Activated CD4-positive, alpha-beta T cell treated with anti-CD3 and anti-CD28 coated beads, Interleukin-2, amount 10 ng/mL, durations not matched to agents 7 days and 5 days (primary cell): Measurements from ENCODE around the gene IRX4. TPM values are rescaled to one million over a fixed set of nuclear protein-coding genes. Genes with fewer than 3 reads are reported as not detected.

Experiments
- CTCF ChIA-PET: fragments of 350-600 bp; sonication (Branson Sonifier 250); formaldehyde crosslinking; loops from one replicate; lab custom pipeline; 2021; ENCODE audit warnings: antibody characterized with exemption; lab: Charles Lee
- POLR2A ChIA-PET: fragments of 350-600 bp; sonication (Branson Sonifier 250); formaldehyde crosslinking; loops from one replicate; lab custom pipeline; 2021; ENCODE audit warnings: antibody characterized with exemption; lab: Charles Lee
- DNase-seq: peaks from one replicate; pipeline ENCODE4 v3.0.0-alpha.2; 2020
- H3K27ac Mint-ChIP-seq: one replicate; pipeline ENCODE4 v1.8.0; 2021; ENCODE audit warnings: mild to moderate bottlenecking, moderate library complexity, mixed read lengths
- H3K27me3 Mint-ChIP-seq: one replicate; pipeline ENCODE4 v1.8.0; 2021; ENCODE audit warnings: mixed read lengths
- H3K36me3 Mint-ChIP-seq: one replicate; pipeline ENCODE4 v1.8.0; 2021; ENCODE audit warnings: low read depth, mixed read lengths
- H3K4me1 Mint-ChIP-seq: one replicate; pipeline ENCODE4 v1.8.0; 2021; ENCODE audit warnings: mixed read lengths
- H3K4me3 Mint-ChIP-seq: one replicate; pipeline ENCODE4 v1.8.0; 2021; ENCODE audit warnings: mild to moderate bottlenecking, moderate library complexity, mixed read lengths
- H3K9me3 Mint-ChIP-seq: one replicate; pipeline ENCODE4 v1.8.0; 2021; ENCODE audit warnings: mixed read lengths
- total RNA-seq, 2 experiments: library from RNA; stranded (reverse); gene quantifications; one replicate each; pipeline ENCODE4 v1.2.3, GENCODE V29; 2021

The IRX4 gene
- not detected for total RNA-seq

GRCh38 chr5:1882337-1883119 lies at the start of gene IRX4:
IRX4 (minus strand) TSS chr5:1882925; CDS start chr5:1882647, 278 bp downstream.
- Mint-ChIP-seq H3K4me1 (peaks cover 4% of the 10 kb centered on the region), H3K36me3 (no peaks in the 10 kb centered on the region), H3K9me3 (no peaks in the 10 kb centered on the region), H3K4me3 (no peak within 1 kb of the TSS), H3K27ac (no peak within 1 kb of the TSS), H3K27me3 (peaks cover 51% of the 10 kb centered on the region)
- ChIA-PET POLR2A (no interaction called here), CTCF (no interaction called here)
- no peak for DNase-seq

DNA sequence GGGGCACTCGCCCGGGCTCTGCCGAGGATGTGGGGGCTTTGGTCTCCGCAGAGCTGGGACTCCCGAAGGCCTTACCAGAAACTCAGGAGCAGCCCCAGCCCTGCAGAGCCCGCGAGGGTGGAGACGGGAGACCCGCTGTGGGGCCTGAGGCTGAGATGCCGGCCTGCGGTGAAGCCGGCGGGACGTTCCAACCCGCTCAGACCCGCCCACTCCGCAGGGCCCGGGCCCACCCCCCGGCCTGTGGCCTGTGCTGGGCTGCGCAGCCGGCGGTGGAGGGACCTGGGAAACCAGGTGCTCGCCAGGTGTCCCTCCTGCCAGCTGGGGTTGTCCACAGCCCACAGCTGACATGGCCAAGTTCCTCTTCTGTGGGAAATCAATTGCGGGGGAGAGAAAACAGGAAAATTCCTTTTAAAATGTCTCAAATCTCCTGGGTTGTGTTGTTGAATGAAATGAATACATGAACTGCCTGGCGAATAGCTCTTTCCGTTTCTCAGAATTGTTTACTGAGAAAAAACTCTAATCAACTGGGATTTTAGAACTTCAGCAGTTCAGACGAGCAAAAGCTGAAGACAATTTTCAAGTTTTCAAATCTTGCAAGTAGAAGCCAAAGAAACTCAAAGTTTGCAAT lies 49.0 kb upstream of the IRX4 start:
- no peak for DNase-seq
- peaks cover 24% of the 10 kb centered on the region for H3K27me3 Mint-ChIP-seq
- POLR2A ChIA-PET, result no interaction called here
- no peaks in the 10 kb centered on the region for H3K9me3 Mint-ChIP-seq
- no peak overlapping the region for H3K27ac Mint-ChIP-seq
- CTCF ChIA-PET, result no interaction called here
- no peaks in the 10 kb centered on the region for H3K4me1 Mint-ChIP-seq
- no peak overlapping the region for H3K4me3 Mint-ChIP-seq
- H3K36me3 Mint-ChIP-seq, result no peaks in the 10 kb centered on the region

- no peak for DNase-seq
- no peaks in the 10 kb centered on the region for H3K4me1 Mint-ChIP-seq
- H3K4me3 Mint-ChIP-seq, result no peak overlapping the region
- no peaks in the 10 kb centered on the region for H3K36me3 Mint-ChIP-seq
- H3K27ac Mint-ChIP-seq, result no peak overlapping the region
- POLR2A ChIA-PET, result no interaction called here
- no peaks in the 10 kb centered on the region for H3K9me3 Mint-ChIP-seq
- CTCF ChIA-PET, result no interaction called here
- peaks cover 20% of the 10 kb centered on the region for H3K27me3 Mint-ChIP-seq
Observed at GRCh38 chr5:1930880-1931603, 48.3 kb upstream of the IRX4 start.

DNA sequence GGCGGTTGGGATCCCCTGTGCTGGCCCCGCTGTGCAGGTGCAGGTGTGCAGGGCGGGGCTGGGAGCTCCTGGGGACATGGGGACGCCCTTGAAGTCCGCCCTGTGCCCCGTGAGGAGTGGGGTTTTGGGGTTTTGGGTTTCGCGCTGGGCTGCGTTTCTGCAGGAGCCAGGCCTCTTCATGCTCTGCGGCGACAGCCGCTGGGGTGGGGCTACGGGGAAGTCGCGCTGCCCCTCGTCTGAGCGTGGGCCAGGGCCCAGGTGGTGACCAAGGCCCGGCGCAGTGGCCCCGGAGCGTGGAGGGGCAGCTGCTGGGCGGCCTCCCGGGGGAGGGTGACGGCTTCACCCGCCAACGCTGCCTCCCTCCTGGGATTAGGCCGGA lies 47.8 kb upstream of the IRX4 start:
- Mint-ChIP-seq H3K36me3 (no peaks in the 10 kb centered on the region), H3K27ac (no peak overlapping the region), H3K9me3 (no peaks in the 10 kb centered on the region), H3K4me3 (no peak overlapping the region), H3K27me3 (peaks cover 20% of the 10 kb centered on the region), H3K4me1 (no peaks in the 10 kb centered on the region)
- ChIA-PET POLR2A (no interaction called here), CTCF (no interaction called here)
- DNase-seq, result no peak

DNA sequence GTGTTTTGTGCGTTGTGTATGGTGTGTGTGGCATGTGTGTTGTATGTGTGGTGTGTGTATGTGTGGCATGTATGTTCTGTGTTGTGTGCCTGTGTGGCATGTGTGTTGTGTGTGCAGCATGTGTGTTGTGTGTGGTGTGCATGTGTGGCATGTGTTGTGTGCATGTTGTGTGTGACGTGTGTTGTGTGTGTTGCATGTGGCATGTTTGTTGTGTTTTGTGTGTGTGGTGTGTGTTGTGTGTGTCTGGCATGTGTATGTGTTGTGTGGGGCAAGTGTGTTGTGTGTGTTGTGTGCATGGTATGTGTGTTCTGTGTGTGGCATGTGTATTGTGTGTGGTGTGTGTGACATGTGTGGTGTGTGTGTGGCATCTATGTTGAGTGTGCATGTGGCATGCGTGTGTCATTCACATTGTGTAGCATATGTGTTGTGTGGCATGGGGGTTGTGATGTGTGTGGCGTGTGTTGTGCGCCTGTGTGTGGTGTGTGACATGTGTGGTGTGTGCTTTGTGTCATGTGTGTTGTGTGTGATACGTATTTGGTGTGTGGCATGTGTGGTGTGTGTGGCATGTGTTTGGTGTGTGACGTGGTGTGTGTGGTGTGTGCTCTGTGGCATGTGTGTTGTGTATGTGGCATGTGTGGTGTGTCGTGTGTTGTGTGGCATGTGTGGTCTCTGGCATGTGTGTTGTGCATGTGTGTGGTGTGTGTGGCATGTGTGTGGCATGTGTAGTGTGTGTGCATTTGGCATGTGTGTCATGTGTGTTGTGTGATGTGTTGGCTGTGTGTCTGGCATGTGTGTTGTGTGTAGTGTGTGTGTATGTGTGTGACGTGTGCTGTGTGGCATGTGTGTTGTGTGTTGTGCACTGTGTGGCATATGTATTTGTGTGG lies 46.6 kb upstream of the IRX4 start:
- POLR2A ChIA-PET, result no interaction called here
- no peaks in the 10 kb centered on the region for H3K4me1 Mint-ChIP-seq
- no peaks in the 10 kb centered on the region for H3K9me3 Mint-ChIP-seq
- CTCF ChIA-PET, result no interaction called here
- H3K27ac Mint-ChIP-seq, result no peak overlapping the region
- no peak for DNase-seq
- no peak overlapping the region for H3K4me3 Mint-ChIP-seq
- peaks cover 20% of the 10 kb centered on the region for H3K27me3 Mint-ChIP-seq
- H3K36me3 Mint-ChIP-seq, result no peaks in the 10 kb centered on the region

GRCh38 chr5:1926471-1927341 lies 44.0 kb upstream of the IRX4 start:
- Mint-ChIP-seq H3K27ac (no peak overlapping the region), H3K9me3 (no peaks in the 10 kb centered on the region), H3K4me1 (no peaks in the 10 kb centered on the region), H3K4me3 (no peak overlapping the region), H3K27me3 (peaks cover 3% of the 10 kb centered on the region), H3K36me3 (no peaks in the 10 kb centered on the region)
- CTCF ChIA-PET, result no interaction called here
- POLR2A ChIA-PET, result no interaction called here
- DNase-seq, result no peak

- ChIA-PET CTCF (no interaction called here), POLR2A (no interaction called here)
- Mint-ChIP-seq H3K36me3 (no peaks in the 10 kb centered on the region), H3K4me1 (no peaks in the 10 kb centered on the region), H3K27me3 (no peaks in the 10 kb centered on the region), H3K4me3 (no peak overlapping the region), H3K9me3 (no peaks in the 10 kb centered on the region), H3K27ac (no peak overlapping the region)
- no peak for DNase-seq
Observed at GRCh38 chr5:1926071-1926440, 43.3 kb upstream of the IRX4 start.

GRCh38 chr5:1925111-1926070 lies 42.7 kb upstream of the IRX4 start:
- Mint-ChIP-seq H3K36me3 (no peaks in the 10 kb centered on the region), H3K4me3 (no peak overlapping the region), H3K27ac (no peak overlapping the region), H3K4me1 (no peaks in the 10 kb centered on the region), H3K9me3 (no peaks in the 10 kb centered on the region), H3K27me3 (no peaks in the 10 kb centered on the region)
- ChIA-PET CTCF (no interaction called here), POLR2A (no interaction called here)
- no peak for DNase-seq

DNA sequence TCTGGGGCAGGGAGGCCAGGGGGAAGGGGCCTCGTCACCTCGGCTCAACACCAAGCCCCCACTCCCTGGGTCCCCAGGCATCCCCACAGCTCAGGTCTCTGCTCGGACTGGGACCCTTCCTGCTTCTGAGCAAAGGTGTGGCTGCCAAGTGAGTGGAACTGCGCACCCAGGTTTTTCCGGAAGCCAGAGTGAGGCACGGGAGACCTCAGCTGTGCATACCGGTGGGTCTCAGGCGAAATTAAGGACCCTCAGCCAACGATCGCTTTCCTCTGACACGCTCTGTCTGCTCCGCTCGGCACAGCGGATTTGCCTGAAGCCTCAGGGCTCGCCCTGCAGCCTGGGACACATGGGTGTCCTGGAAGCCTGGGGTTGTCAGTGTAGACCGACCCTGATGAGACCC lies 41.0 kb upstream of the IRX4 start:
- Mint-ChIP-seq H3K4me1 (no peaks in the 10 kb centered on the region), H3K4me3 (no peak overlapping the region), H3K36me3 (no peaks in the 10 kb centered on the region), H3K27ac (no peak overlapping the region), H3K9me3 (no peaks in the 10 kb centered on the region), H3K27me3 (no peaks in the 10 kb centered on the region)
- ChIA-PET CTCF (no interaction called here), POLR2A (no interaction called here)
- DNase-seq, result no peak

- H3K27ac Mint-ChIP-seq, result no peak overlapping the region
- no peak for DNase-seq
Observed at GRCh38 chr5:1923341-1923740, 40.6 kb upstream of the IRX4 start.

GRCh38 chr5:1921711-1922110 lies 39.0 kb upstream of the IRX4 start:
- no peaks in the 10 kb centered on the region for H3K4me1 Mint-ChIP-seq
- DNase-seq, result no peak
- no peaks in the 10 kb centered on the region for H3K9me3 Mint-ChIP-seq
- no peak overlapping the region for H3K27ac Mint-ChIP-seq
- H3K36me3 Mint-ChIP-seq, result no peaks in the 10 kb centered on the region
- CTCF ChIA-PET, result no interaction called here
- no peaks in the 10 kb centered on the region for H3K27me3 Mint-ChIP-seq
- POLR2A ChIA-PET, result no interaction called here
- no peak overlapping the region for H3K4me3 Mint-ChIP-seq

More at GRCh38 chr5:1923341-1923740, 40.6 kb upstream of the IRX4 start:
- H3K27me3 Mint-ChIP-seq, result no peaks in the 10 kb centered on the region
- no peaks in the 10 kb centered on the region for H3K36me3 Mint-ChIP-seq
- H3K9me3 Mint-ChIP-seq, result no peaks in the 10 kb centered on the region
- H3K4me3 Mint-ChIP-seq, result no peak overlapping the region
- ChIA-PET POLR2A (no interaction called here), CTCF (no interaction called here)
- no peaks in the 10 kb centered on the region for H3K4me1 Mint-ChIP-seq
